ENCODE results near the gene KLHL8. TPM values are rescaled to one million over a fixed set of nuclear protein-coding genes. Genes with fewer than 3 reads are reported as not detected.

The KLHL8 gene
- total RNA-seq, 5 donors from 2014 or later (not counting 1 experiment from before 2014, with no cell fraction given): 8.5 to 11.8 (median 9.8) TPM

DNA sequence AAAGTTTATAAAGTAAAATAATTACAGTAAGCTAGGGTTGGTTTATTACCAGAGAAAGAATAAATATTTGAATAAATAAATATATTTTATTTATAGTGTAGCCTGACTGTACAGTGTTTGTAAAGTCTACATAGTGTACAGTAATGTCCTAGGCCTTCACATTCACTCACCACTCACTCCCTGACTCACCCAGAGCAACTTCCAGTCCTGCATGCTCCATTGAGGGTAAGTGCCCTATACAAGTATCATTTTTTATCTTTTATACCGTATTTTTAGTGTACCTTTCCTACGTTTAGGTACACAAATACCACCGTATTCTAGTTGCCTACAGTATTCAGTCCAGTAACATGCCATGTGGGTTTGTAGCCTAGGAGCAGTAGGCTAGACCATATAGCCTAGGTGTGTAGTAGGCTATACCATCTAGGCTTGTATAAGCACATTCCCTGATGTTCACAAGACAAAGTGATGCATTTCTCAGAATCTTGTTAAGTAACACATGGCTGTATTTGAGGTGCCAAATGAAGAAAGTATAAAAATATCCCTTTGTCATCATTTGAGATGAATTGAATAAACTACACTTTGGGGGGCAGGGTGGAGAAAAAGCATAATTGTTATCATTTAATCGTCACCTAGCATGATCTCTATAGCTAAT lies 14.7 kb upstream of the KLHL8 start:
- Mint-ChIP-seq H3K9me3 (no peaks in the 10 kb centered on the region), H3K27me3 (no peaks in the 10 kb centered on the region), H3K4me1 (peaks cover 0 to 9% (median 0%) of the 10 kb centered on the region in 3 donors), H3K27ac (no peak overlapping the region), H3K36me3 (no peaks in the 10 kb centered on the region), H3K4me3 (peak overlapping the region; percentile 62 to 78 (median 75))
- Histone ChIP-seq H3K9me3 (no peaks in the 10 kb centered on the region), H3K4me3 (ENCODE audit: control insufficient read depth in 1 of 2, extremely low read depth in 1 of 2, low read length in 1 of 2) (peak overlapping the region in 1 of 2 donors; percentile 45), H3K36me3 (ENCODE audit: control insufficient read depth in 2 of 2, extremely low read depth in 1 of 2, insufficient read depth in 1 of 2, low read length in 1 of 2) (no peaks in the 10 kb centered on the region), H3K27me3 (replicated peaks in 1 of 2; ENCODE audit: control insufficient read depth in 2 of 2, extremely low read depth in 1 of 2, insufficient read depth in 2 of 2, low read length in 1 of 2) (no peaks in the 10 kb centered on the region), H3K4me1 (ENCODE audit: control insufficient read depth in 1 of 2, extremely low read depth in 1 of 2, insufficient read depth in 2 of 2, low read length in 2 of 2) (peaks cover 0 to 4% of the 10 kb centered on the region in 2 experiments), H3K27ac (ENCODE audit: low read length) (no peak overlapping the region)
- ChIA-PET CTCF (interaction anchor here (0.6 to 2.3 kb wide), 16 partner anchors 12 to 1625 kb away, joined by 3 to 29 read pairs (median 6); partner anchors contain the start of gene KLHL8 (in 1 of the 2)), POLR2A (interaction anchor here (0.6 to 0.7 kb wide), 3 partner anchors 16 to 229 kb away, joined by 3 to 8 read pairs (median 3); no protein-coding TSS in a partner anchor)
- no peak for ATAC-seq (replicated peaks in 1 of 4)
- no peak for DNase-seq
- no CpG with 5 or more reads among the region's 4 CpGs for WGBS (ENCODE audit: insufficient coverage)

DNA sequence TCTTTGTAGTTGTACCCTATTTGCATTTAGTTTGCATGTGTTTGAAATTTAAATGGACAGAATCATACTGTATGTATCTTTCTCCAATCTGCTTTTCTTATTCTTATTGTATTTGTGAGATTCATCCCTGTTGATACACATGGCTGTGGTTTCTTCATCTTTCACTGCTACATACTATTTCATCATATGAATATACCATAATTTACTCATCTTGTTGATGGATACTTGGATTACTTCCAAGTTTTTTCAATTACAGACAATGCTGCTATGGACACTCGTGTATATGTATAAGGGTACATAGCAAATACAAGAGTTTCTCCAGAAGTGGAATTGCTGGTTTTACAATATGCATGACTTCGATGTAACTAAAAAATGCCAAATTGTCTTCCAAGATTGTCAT lies 11.8 kb upstream of the KLHL8 start:
- DNase-seq (no peak), ATAC-seq (replicated peaks in 1 of 4) (no peak)
- ChIA-PET CTCF (interaction anchor here in 1 of 2 donors (0.6 kb wide), 1 partner anchor 12 kb away, joined by 3 read pairs; no protein-coding TSS in a partner anchor), POLR2A (no interaction called here)
- Mint-ChIP-seq H3K9me3 (no peaks in the 10 kb centered on the region), H3K36me3 (no peaks in the 10 kb centered on the region), H3K27ac (no peak overlapping the region), H3K4me1 (peaks cover 0 to 9% (median 0%) of the 10 kb centered on the region in 3 donors), H3K4me3 (no peak overlapping the region), H3K27me3 (no peaks in the 10 kb centered on the region)
- H3K27me3 ChIP-seq (replicated peaks in 1 of 2; ENCODE audit: control insufficient read depth in 2 of 2, extremely low read depth in 1 of 2, insufficient read depth in 2 of 2, low read length in 1 of 2): no peaks in the 10 kb centered on the region
- H3K4me3 ChIP-seq (ENCODE audit: control insufficient read depth in 1 of 2, extremely low read depth in 1 of 2, low read length in 1 of 2): no peak overlapping the region
- H3K4me1 ChIP-seq (ENCODE audit: control insufficient read depth in 1 of 2, extremely low read depth in 1 of 2, insufficient read depth in 2 of 2, low read length in 2 of 2): peaks cover 0 to 4% of the 10 kb centered on the region in 2 experiments
- no CpG with 5 or more reads among the region's 2 CpGs for WGBS (ENCODE audit: insufficient coverage)
- H3K36me3 ChIP-seq (ENCODE audit: control insufficient read depth in 2 of 2, extremely low read depth in 1 of 2, insufficient read depth in 1 of 2, low read length in 1 of 2): no peaks in the 10 kb centered on the region
- H3K27ac ChIP-seq (ENCODE audit: low read length): no peak overlapping the region
- no peaks in the 10 kb centered on the region for H3K9me3 ChIP-seq

DNA sequence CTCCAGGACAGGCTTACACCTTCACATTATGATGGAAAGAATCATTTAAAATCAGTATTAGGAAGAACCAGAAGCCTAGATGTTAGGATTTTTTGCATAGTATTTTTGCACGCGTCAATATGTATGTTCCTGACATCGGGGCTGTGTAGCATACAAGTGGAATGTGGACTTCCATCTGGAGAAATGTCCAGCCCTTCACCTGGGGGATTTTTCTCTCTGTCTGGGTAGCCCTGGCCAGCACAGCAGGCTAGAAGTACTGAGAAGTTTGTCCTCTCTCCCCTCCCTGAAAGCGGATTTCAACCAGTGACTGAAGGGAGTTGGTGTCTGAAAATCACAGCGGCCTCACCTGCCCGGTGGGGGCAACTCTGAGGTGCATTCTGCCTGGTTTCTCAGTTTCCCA lies 10.4 kb upstream of the KLHL8 start:
- Mint-ChIP-seq H3K27ac (no peak overlapping the region), H3K4me3 (no peak overlapping the region), H3K27me3 (no peaks in the 10 kb centered on the region), H3K9me3 (no peaks in the 10 kb centered on the region), H3K36me3 (no peaks in the 10 kb centered on the region), H3K4me1 (peaks cover 0 to 5% (median 0%) of the 10 kb centered on the region in 3 donors)
- no CpG with 5 or more reads among the region's 6 CpGs for WGBS (ENCODE audit: insufficient coverage)
- no peak overlapping the region for H3K4me3 ChIP-seq (ENCODE audit: control insufficient read depth in 1 of 2, extremely low read depth in 1 of 2, low read length in 1 of 2)
- H3K36me3 ChIP-seq (ENCODE audit: control insufficient read depth in 2 of 2, extremely low read depth in 1 of 2, insufficient read depth in 1 of 2, low read length in 1 of 2): no peaks in the 10 kb centered on the region
- no peak overlapping the region for H3K27ac ChIP-seq (ENCODE audit: low read length)
- ChIA-PET CTCF (no interaction called here), POLR2A (interaction anchor here in 1 of 2 donors (0.7 kb wide), 1 partner anchor 1292 kb away, joined by 3 read pairs; no protein-coding TSS in a partner anchor)
- no peaks in the 10 kb centered on the region for H3K9me3 ChIP-seq
- no peaks in the 10 kb centered on the region for H3K27me3 ChIP-seq (replicated peaks in 1 of 2; ENCODE audit: control insufficient read depth in 2 of 2, extremely low read depth in 1 of 2, insufficient read depth in 2 of 2, low read length in 1 of 2)
- no peak for DNase-seq
- no peaks in the 10 kb centered on the region for H3K4me1 ChIP-seq (ENCODE audit: control insufficient read depth in 1 of 2, extremely low read depth in 1 of 2, insufficient read depth in 2 of 2, low read length in 2 of 2)
- ATAC-seq (replicated peaks in 1 of 4): no peak

DNA sequence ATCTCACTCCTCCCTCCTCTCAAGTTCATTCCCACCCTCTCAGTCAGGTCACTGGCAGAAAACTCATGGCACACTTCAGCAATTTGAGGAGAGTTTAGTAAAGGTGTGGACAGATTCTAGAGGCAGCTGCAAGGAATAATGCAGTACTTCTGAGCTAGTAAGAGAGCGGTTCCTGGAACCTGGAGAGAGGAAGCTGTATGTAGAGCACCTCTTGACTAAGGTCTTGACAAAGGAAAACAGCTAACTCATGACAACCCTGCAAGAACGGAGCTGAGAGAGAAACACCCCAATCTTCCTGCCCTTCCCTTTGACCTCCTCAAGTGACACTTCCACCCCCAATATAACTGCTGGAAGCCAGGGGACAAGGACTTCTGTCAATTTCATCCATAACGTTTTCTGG lies 9.6 kb upstream of the KLHL8 start:
- no peak overlapping the region for H3K27ac Mint-ChIP-seq
- H3K9me3 ChIP-seq: no peaks in the 10 kb centered on the region
- no peaks in the 10 kb centered on the region for H3K27me3 Mint-ChIP-seq
- H3K27me3 ChIP-seq (replicated peaks in 1 of 2; ENCODE audit: control insufficient read depth in 2 of 2, extremely low read depth in 1 of 2, insufficient read depth in 2 of 2, low read length in 1 of 2): no peaks in the 10 kb centered on the region
- no peaks in the 10 kb centered on the region for H3K36me3 Mint-ChIP-seq
- no peak overlapping the region for H3K4me3 ChIP-seq (ENCODE audit: control insufficient read depth in 1 of 2, extremely low read depth in 1 of 2, low read length in 1 of 2)
- no peaks in the 10 kb centered on the region for H3K9me3 Mint-ChIP-seq
- POLR2A ChIA-PET: interaction anchor here in 1 of 2 donors (0.7 kb wide), 1 partner anchor 1293 kb away, joined by 3 read pairs; no protein-coding TSS in a partner anchor
- H3K4me1 Mint-ChIP-seq: no peaks in the 10 kb centered on the region
- no peak for ATAC-seq (replicated peaks in 1 of 4)
- H3K36me3 ChIP-seq (ENCODE audit: control insufficient read depth in 2 of 2, extremely low read depth in 1 of 2, insufficient read depth in 1 of 2, low read length in 1 of 2): no peaks in the 10 kb centered on the region
- H3K4me3 Mint-ChIP-seq: no peak overlapping the region
- H3K27ac ChIP-seq (ENCODE audit: low read length): no peak overlapping the region
- no peak for DNase-seq
- WGBS (ENCODE audit: insufficient coverage): 80% methylated on average over 1 of the region's 3 CpGs
- CTCF ChIA-PET: no interaction called here
- no peaks in the 10 kb centered on the region for H3K4me1 ChIP-seq (ENCODE audit: control insufficient read depth in 1 of 2, extremely low read depth in 1 of 2, insufficient read depth in 2 of 2, low read length in 2 of 2)

DNA sequence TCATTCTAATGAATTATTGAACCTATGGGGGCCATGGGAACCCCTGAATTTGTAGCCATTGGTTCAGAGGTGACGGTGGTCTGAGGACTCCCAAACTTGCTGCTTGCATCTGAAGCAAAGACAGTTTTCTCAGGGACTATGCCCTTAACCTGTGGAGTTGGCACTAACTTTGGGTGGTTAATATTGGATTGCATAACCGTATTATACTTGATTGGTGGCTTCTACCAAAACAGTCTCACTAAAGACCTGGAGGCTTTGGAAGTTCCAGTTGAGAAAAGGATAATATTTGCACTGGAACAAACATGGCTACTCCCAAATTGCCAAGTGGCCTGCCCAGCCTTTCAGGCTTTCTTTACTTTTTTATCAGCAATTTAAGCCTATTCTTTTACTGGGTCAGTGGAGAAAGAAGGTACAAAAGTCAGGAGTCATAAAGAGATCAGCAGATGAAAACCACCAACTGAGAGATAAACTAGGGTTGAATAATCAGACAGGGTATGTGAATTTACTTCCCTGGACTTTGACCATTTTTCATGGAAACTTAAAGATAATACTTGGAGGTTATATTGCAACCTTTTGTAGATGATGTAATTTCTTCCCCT lies 7.9 kb upstream of the KLHL8 start:
- no peaks in the 10 kb centered on the region for H3K36me3 Mint-ChIP-seq
- Histone ChIP-seq H3K27ac (ENCODE audit: low read length) (no peak overlapping the region), H3K27me3 (replicated peaks in 1 of 2; ENCODE audit: control insufficient read depth in 2 of 2, extremely low read depth in 1 of 2, insufficient read depth in 2 of 2, low read length in 1 of 2) (no peaks in the 10 kb centered on the region), H3K36me3 (ENCODE audit: control insufficient read depth in 2 of 2, extremely low read depth in 1 of 2, insufficient read depth in 1 of 2, low read length in 1 of 2) (no peaks in the 10 kb centered on the region), H3K4me1 (ENCODE audit: control insufficient read depth in 1 of 2, extremely low read depth in 1 of 2, insufficient read depth in 2 of 2, low read length in 2 of 2) (no peaks in the 10 kb centered on the region), H3K9me3 (no peaks in the 10 kb centered on the region), H3K4me3 (ENCODE audit: control insufficient read depth in 1 of 2, extremely low read depth in 1 of 2, low read length in 1 of 2) (no peak overlapping the region)
- no peaks in the 10 kb centered on the region for H3K4me1 Mint-ChIP-seq
- no peak overlapping the region for H3K27ac Mint-ChIP-seq
- CTCF ChIA-PET: no interaction called here
- no peak for ATAC-seq (replicated peaks in 1 of 4)
- no peak for DNase-seq
- WGBS (ENCODE audit: insufficient coverage): no CpG with 5 or more reads among the region's 2 CpGs
- POLR2A ChIA-PET: no interaction called here
- no peaks in the 10 kb centered on the region for H3K27me3 Mint-ChIP-seq
- H3K4me3 Mint-ChIP-seq: no peak overlapping the region
- no peaks in the 10 kb centered on the region for H3K9me3 Mint-ChIP-seq

DNA sequence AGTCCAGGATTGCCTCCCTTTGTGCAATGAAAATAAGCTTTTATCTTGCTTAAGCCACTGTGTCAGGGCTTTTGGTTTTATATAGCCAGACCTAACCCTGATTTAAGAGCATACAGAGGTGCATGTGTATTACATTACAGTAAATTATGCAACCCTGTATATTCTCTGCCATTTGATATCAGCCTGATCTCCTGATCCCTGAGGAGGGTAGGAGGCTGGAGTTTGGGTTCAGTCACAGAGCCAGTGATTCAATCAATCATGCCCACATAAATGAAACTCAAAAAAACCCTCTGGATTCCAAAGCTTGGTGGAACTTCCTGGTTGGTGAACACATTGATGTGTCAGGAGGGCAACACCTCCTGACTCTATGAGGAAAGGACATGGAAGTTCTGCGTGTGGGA lies 7.3 kb upstream of the KLHL8 start:
- ChIA-PET CTCF (no interaction called here), POLR2A (no interaction called here)
- H3K4me1 ChIP-seq (ENCODE audit: control insufficient read depth in 1 of 2, extremely low read depth in 1 of 2, insufficient read depth in 2 of 2, low read length in 2 of 2): no peaks in the 10 kb centered on the region
- no CpG with 5 or more reads among the region's 1 CpG for WGBS (ENCODE audit: insufficient coverage)
- no peaks in the 10 kb centered on the region for H3K9me3 ChIP-seq
- DNase-seq: no peak
- H3K4me1 Mint-ChIP-seq: no peaks in the 10 kb centered on the region
- H3K27ac ChIP-seq (ENCODE audit: low read length): no peak overlapping the region
- H3K36me3 Mint-ChIP-seq: no peaks in the 10 kb centered on the region
- no peak overlapping the region for H3K27ac Mint-ChIP-seq
- no peaks in the 10 kb centered on the region for H3K36me3 ChIP-seq (ENCODE audit: control insufficient read depth in 2 of 2, extremely low read depth in 1 of 2, insufficient read depth in 1 of 2, low read length in 1 of 2)
- no peaks in the 10 kb centered on the region for H3K27me3 Mint-ChIP-seq
- no peak overlapping the region for H3K4me3 Mint-ChIP-seq
- no peak overlapping the region for H3K4me3 ChIP-seq (ENCODE audit: control insufficient read depth in 1 of 2, extremely low read depth in 1 of 2, low read length in 1 of 2)
- H3K9me3 Mint-ChIP-seq: no peaks in the 10 kb centered on the region
- no peaks in the 10 kb centered on the region for H3K27me3 ChIP-seq (replicated peaks in 1 of 2; ENCODE audit: control insufficient read depth in 2 of 2, extremely low read depth in 1 of 2, insufficient read depth in 2 of 2, low read length in 1 of 2)
- ATAC-seq (replicated peaks in 1 of 4): no peak
